Hair follicular keratinocyte (primary cell): Measurements from ENCODE around the gene ACTL7B. TPM values are rescaled to one million over a fixed set of nuclear protein-coding genes. Genes with fewer than 3 reads are reported as not detected.

Experiments
- total RNA-seq: library from RNA; depleted of rRNA; stranded (reverse); fragments of >200 nt; gene quantifications from 2 replicates; pipeline ENCODE4 v1.2.3, GENCODE V29; 2015

Gene ACTL7B
- total RNA-seq: not detected in 2 replicates

GRCh38 chr9:108855888-108856287 is at the start of gene ACTL7B:
Gene ACTL7B (minus strand): TSS chr9:108855986. CDS start chr9:108855930, 56 bp downstream.

GRCh38 chr9:108861997-108862396 is 6.2 kb upstream of the ACTL7B start, which contains the start of gene ACTL7A:
Gene ACTL7A (plus strand): TSS chr9:108862266. CDS start chr9:108862323, 57 bp downstream.

Other genes with a start within 250 kb of the ACTL7B start
- gene ACTL7A, start 6.3 kb upstream of the ACTL7B start, total RNA-seq: not detected in 2 replicates
- 22.3 and 26.8 TPM in 2 replicates for gene ELP1, start 78.1 kb upstream of the ACTL7B start, total RNA-seq
- gene ABITRAM, start 78.4 kb upstream of the ACTL7B start, total RNA-seq: 9.3 and 10.8 TPM in 2 replicates
- 114 and 156 TPM in 2 replicates for gene CTNNAL1, start 157.5 kb upstream of the ACTL7B start, total RNA-seq